ENCODE results near the gene GHRL.

Gene GHRL, protein sequence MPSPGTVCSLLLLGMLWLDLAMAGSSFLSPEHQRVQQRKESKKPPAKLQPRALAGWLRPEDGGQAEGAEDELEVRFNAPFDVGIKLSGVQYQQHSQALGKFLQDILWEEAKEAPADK

DNA sequence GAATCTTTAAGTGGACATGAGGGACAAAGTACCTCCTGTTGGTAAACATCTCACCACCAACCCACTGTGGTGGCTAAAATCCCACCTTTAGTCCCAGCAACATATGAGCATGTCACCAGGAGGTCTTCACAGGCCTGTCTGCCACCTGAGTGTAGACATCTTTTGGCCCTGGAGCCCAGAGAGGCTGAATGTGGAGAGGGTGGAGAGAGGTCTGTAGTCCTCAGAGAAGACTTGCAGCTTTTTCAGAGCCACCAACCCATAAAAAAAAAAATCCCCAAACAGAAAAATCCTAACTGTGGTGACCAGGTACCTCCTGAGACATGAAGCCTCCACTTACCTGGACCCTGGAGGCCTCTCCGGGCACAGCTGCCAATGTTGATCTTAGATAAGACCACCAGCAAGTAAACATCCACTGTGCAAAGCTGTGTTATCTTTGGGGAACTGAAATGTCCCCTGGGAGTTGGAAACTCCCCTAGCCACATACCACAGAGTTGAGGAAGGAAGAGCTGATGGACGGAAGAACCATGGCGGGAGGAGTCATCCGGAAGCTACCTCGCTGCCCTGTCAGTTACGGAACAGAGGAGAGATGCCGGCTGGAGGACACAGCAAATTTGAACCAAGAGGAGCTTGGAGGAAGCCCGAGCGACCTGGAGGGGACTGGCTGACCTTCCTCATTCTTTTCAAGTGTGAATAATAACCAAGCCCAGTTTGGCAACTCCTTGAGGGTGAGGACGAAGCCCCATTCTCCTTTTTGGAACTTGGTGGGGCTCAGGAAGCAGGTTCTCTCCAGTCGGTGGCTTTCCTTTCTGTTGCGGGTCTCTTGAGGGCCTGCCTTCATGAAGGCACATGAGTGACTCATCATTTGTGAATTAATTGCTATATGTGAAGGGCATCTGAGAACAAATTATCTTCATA is at the start of gene GHRL:
GHRL (minus strand) TSS at position 443 of the 915 bp plus-strand sequence. CDS start 2,767 bp downstream, outside the sequence.
- no peak for DNase-seq (ENCODE audit: low read depth)

- no peak for DNase-seq (ENCODE audit: low read depth)
Measured at GRCh38 chr3:10341901-10342398, 49.2 kb upstream of the GHRL start.

DNA sequence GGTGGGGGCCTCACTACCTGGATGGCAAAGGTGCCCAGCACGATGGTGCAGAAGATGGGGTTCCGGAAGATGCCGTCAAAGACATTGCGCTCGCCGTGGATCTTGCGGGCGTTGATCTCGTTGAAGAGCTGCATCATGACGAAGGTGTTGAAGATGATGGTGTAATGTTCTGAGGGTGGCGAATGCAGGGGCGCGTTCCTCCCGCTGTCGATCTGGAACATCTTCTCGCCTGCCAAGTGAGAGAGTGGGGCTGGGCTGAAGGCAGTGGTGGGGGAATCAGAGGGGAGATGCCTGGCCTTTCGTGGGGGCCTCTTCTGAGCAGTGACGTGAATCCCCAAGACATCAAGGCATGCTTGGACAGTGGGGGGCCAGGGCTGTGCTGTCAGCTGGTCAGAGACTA is 47.7 kb upstream of the GHRL start:
- no peak for DNase-seq (ENCODE audit: low read depth)

DNA sequence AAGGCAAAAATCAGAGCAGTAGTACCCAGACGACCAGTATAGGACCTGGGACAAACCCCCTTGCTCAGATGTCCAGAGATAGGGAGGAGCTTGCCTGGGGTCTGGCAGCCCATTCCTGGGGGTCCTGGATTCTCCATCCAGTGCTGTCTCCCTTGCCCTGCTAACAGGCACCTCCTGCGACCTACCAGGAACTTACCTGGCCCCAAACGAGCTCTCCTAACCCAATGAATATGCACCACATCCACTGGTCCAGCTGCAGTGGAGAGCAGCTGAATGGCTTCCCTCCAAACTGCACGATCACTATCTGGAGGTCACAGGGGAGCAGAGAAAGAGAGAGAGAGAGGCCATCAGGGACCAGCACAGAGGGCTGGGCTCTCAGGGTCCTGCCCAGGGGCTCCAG is 47.3 kb upstream of the GHRL start:
- no peak for DNase-seq (ENCODE audit: low read depth)

DNA sequence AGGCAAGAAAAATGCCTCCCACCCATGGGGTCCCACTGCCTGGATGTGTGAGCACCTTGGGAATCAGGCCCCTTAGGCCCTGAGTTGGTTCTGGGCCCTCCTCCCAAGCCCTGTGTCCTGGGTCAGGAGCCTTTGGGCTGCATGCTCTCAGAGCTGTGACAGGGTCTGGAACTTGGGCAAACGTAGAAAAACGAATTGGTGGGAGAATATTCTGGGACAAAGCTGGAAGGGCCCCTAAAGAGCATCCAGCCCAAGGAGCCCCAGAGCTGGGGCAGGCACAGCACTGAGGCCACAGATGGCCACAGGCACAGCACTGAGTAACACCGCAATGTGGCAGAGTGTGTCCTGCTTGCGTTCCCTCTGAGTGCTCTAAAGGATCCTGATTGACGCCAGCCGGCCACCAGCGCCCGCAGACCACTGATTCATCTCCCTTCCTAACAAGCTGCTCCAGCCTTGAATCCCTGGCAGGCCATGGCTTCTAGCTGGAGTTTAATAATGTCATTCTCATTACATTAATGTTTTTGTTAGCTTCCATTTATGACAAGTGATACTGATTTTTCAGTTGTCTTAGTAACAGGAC is 46.7 kb upstream of the GHRL start:
- DNase-seq (ENCODE audit: low read depth): no peak

DNA sequence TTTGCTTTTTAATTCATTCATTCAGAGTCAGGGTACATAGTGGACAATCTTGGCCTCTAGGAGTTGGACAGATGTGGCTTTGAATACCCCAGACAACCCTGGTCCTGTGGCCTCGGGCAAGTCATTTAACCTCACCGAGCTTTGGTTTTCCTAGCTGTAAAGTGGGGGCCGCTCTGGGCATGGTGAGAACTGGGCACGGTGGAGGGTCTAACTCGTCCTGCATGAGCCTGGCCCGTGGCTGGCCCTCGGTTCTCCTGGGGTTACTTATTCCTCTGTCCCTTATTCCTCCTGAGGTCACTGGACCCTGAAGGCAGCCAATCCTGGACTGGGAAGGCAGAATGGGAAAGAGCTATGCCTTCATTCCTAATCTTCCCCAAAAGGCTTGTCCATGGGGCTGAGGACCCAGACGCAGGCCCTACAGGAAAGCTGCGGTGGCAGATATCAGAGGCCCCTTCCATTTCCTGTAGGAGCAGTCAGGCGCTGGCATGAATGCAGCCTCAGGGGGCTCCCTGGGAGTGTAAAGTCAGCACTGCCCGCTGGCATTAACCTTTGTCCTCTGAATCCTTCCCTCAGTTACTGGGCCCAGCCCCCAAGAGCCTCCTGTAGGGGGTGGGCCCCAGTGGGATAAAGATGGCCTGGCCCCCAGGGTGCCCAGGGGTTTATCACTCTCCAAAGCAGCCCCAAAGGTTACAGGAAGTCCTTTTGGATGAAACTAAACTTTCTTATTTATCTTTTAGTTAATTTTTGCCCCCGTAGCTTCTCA is 46.0 kb upstream of the GHRL start:
- DNase-seq (ENCODE audit: low read depth): no peak

- DNase-seq (ENCODE audit: low read depth): no peak
Measured at GRCh38 chr3:10338164-10338470, 45.4 kb upstream of the GHRL start.

DNA sequence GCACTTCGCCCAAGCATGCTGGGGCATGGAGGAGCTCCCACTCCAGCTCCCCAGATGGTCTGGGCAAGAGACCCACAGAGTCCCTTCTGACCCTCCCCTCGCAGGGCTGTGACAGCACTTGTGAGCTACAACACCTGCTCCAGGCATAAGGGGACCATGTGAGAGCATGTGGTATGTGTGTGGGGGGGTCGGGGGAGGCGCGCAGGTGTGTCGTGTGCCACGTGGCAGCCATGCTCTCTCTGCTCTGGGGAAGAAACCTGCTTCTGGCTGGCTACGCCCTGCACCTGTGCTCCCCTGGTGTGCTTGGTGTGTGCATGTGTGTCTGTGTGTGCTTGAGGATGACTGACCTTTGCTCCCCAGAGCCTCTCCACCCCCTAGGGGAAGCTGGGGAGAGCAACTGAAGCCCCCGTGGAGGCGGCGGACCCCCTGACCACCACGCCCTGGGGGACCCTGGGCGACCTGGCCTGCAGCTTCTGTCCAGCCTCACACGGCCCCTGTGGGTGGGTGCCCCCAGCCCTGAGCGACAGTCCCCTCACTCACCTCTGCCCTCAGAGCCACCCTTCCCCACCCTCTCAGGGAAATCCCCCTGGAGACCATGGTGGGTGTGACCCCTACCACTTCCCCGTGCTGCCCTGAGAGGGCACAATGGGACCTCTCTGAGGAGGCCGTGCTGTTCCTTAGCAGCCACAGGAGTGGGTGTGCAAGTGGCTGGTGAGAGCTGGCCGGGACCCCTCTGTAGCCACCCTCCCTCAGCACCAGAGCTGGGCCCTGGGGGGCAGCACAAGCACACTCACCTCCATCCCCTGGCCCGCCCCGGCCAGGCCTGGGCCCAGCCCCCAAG is 44.8 kb upstream of the GHRL start:
- DNase-seq (ENCODE audit: low read depth): no peak

GRCh38 chr3:10336761-10337160 is 44.0 kb upstream of the GHRL start:
- no peak for DNase-seq (ENCODE audit: low read depth)

GRCh38 chr3:10335871-10336622 is 43.3 kb upstream of the GHRL start:
- DNase-seq (ENCODE audit: low read depth): no peak

GRCh38 chr3:10335190-10335738 is 42.5 kb upstream of the GHRL start:
- no peak for DNase-seq (ENCODE audit: low read depth)

GRCh38 chr3:10334459-10334858 is 41.7 kb upstream of the GHRL start:
- DNase-seq (ENCODE audit: low read depth): no peak

- DNase-seq (ENCODE audit: low read depth): no peak
Measured at GRCh38 chr3:10334042-10334441, 41.3 kb upstream of the GHRL start.

DNA sequence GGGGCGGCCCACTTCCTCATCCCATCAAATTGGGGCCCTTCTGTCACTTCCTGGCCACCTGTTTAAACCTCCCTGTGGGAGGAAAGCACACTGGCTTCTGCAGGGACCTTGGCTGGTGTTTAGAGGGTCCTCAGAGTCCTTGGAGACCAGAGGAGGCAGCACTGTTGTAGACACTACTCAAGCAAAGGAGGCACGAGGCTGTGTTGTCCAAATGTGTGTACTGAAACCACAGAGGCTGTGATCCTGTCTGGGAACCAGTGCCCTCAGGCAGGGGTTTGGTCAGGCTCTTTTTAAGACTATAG is 40.6 kb upstream of the GHRL start:
- no peak for DNase-seq (ENCODE audit: low read depth)

GRCh38 chr3:10332481-10333348 is 40.0 kb upstream of the GHRL start:
- DNase-seq (ENCODE audit: low read depth): no peak

GRCh38 chr3:10331320-10331719 is 38.6 kb upstream of the GHRL start:
- DNase-seq (ENCODE audit: low read depth): no peak

DNA sequence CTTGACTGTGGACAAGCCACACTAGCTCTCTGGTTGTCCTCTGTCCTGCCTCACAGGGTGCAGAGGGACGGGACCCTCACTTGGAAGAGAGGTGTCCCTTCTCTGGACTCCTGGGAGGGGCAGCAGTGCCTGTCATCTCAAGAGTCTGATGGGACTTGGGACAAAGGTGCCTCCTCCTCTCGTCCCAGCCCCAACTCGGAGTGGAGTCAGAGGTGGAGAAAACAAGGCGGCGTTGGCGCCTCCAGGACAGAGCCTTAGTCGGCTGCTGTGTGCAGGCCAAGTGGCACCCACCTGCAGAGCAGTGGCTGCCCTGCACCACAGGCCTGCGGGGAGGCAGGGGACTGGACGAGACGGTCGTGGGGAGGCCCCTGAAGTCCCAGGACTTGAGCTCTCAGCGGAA is 37.6 kb upstream of the GHRL start:
- DNase-seq (ENCODE audit: low read depth): no peak

GRCh38 chr3:10329495-10330015 is 36.8 kb upstream of the GHRL start:
- no peak for DNase-seq (ENCODE audit: low read depth)

GRCh38 chr3:10328460-10329071 is 35.8 kb upstream of the GHRL start:
- no peak for DNase-seq (ENCODE audit: low read depth)

Measured in activated T-cell treated with anti-CD3 and anti-CD28 coated beads for 1 hour (primary cell).